HG02884 (cell line): ENCODE measurements around the gene GAREM1.
"Not testable (repeated sequence)": the region's sequence is repeated elsewhere in the genome, so short reads cannot be mapped to it uniquely, and the experiment has no call there.

Experiments
- ATAC-seq: cut with Tn5 transposase; IDR thresholded peaks from one replicate; pipeline ENCODE4 v1.9.1; 2021; ENCODE audit warnings: mild to moderate bottlenecking, moderate library complexity; ENCODE audit not compliant: unreplicated experiment

The GAREM1 gene

GRCh38 chr18:32298171-32298667 is 172.5 kb downstream of the GAREM1 start:
- no peak for ATAC-seq

DNA sequence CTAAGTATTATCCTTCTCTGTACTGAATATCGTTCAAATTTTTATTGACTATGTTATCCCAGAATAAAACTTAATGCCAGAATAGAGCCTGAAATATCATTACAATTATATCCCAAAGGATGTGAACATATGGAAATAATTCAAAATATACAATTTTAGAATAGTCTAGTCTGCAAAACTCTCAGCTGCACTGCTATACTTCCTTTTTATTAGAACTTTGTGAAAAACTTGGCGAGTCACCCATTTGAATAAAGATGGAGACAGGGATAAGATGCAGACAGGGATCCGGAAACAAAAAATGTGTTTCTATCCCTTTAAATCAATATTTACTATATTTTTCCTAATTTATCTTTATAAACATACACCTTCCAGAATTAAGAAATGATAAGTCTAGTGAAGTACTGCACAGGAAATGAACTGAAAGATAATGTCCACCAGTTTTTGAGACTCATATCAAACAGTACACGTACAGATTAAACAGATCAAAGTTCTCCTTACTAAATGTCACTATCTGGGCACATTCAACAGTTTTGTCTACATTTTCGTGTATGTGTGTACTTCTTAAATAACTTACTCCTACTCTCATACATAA is 173.0 kb downstream of the GAREM1 start:
- ATAC-seq, result no peak

DNA sequence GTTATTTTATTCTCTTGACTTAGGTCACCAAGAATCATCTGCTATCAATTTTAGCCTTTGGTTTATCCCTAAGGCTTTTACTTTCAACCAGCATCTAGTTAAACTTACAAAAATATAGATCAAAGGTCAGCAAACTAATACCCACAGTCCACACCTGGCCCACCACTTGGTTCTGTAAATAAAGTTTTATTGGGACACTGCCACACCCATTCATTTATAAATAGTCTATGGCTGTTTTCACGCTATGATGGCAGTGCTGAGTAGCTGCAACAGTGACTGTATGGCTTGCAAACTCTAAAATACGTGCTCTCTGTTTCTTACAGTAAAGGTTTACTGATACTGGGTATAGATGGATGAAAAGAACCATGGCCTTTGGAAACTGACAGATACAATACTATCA is 173.8 kb downstream of the GAREM1 start:
- no peak for ATAC-seq

GRCh38 chr18:32295604-32296003 is 175.1 kb downstream of the GAREM1 start:
- no peak for ATAC-seq

GRCh38 chr18:32293107-32293506 is 177.6 kb downstream of the GAREM1 start:
- no peak for ATAC-seq

GRCh38 chr18:32291623-32292022 is 179.1 kb downstream of the GAREM1 start:
- not testable (repeated sequence) for ATAC-seq

- no peak for ATAC-seq
Observed at GRCh38 chr18:32290810-32291209, 179.9 kb downstream of the GAREM1 start.

GRCh38 chr18:32289483-32290075 is 181.1 kb downstream of the GAREM1 start:
- ATAC-seq, result no peak

GRCh38 chr18:32287873-32288272 is 182.8 kb downstream of the GAREM1 start:
- no peak for ATAC-seq

DNA sequence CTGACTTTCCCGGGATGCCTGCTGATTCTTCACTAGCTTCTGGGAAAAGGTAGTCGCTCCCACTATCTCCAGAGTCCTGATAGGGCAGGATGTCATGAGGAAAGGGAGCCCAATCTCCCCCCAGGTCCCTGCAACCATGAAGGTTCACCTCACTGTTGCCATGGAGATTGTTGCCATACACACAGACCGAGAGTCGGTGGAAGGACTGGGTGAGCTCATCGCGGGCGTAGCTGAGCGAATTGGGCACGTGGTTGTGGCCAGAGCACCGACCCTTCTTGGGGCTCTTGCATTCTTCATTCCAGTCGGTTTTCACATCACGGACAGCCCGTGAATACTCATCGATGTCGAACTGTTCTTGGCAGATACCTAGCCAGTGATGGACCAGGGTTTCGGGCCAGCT is 183.4 kb downstream of the GAREM1 start:
- no peak for ATAC-seq

- no peak for ATAC-seq
Observed at GRCh38 chr18:32286749-32287148, 183.9 kb downstream of the GAREM1 start.

- ATAC-seq, result no peak
Observed at GRCh38 chr18:32284284-32284683, 186.4 kb downstream of the GAREM1 start.

- no peak for ATAC-seq
Observed at GRCh38 chr18:32280911-32281310, 189.8 kb downstream of the GAREM1 start.

GRCh38 chr18:32280188-32280783 is 190.4 kb downstream of the GAREM1 start:
- no peak for ATAC-seq

DNA sequence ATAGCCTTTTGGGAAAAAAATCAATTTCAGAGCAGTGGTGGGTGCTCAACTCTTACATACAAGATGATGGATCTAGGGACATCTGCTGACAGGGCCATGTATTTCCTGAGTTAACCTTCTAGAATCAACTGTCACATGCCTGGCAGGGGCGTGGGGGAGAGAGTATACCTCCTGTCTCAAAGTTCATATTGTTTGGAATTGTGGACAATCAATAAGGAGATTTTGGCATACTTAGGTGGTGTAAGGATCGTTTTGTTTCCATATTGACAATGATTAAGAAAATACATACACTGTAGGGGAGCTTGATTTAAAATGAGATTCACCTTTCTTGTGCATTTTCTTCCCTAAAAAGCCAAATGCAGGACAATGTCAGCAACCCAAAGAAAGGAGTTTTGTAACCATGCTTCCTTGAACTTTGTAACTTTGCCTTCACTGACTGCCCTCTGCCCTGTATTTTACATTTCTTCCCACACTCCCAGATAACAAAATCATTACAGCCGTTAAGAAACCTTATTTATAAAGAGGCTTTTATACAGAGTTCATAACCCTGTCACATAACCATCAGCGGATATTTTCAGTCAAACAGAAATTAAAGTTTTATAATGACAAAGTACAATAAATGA is 192.4 kb downstream of the GAREM1 start:
- ATAC-seq, result no peak

GRCh38 chr18:32277549-32277948 is 193.1 kb downstream of the GAREM1 start:
- ATAC-seq, result no peak

DNA sequence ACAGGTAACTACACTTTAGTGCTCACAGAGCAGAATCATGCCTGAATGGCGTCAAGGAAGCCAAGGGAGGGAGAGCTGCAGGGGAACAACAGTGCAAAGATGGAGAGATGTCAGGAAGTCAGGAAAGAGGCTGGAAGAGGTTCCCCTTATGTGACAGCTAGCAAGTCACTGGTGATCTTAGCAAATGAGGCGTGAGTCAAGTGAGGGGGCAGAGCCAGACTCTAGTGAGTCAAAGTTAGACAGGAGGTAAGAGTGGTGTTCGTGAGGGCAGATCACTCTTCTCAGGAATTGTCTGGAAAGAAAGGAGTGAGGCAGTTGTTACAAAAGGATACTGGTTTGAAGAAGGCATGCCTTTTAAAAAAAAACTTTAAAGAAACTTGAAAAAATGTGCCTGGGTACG is 193.8 kb downstream of the GAREM1 start:
- ATAC-seq, result no peak

DNA sequence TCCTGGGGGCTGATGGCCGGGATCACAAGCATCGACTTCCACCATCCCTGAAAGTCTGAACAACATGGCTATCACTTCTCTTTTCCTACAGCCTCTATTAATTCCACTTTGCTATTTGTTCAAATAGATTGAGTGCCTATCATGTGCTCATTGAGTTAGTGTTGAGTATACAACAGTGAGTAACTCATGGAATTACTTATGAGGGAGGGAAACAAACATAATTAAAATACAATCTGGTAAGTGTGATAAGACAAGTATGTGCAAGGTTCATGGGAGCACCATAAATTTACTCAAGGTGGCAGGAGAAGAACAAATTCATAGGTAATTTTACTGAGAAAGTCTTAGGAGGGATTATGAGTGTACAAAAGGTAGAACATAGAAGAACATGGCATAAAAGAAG is 194.4 kb downstream of the GAREM1 start:
- ATAC-seq, result no peak

DNA sequence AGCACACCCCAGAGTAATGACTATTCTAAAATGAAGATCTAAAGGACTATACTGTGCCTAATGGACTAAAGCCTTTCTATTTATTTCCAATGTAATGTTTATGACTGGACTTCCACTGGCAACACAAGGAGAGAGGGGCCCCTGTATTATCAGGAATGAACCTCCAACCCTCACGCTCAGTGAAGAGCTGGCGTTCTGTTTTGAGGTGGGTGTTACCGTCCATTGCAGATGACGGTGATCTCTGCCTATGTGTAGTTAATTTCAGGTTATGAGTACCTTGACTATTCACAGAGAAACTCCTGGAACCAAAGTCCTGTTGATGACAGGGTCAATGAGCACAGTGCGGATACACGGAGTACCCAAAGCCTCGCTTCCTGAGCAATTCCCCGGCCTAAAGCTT is 195.5 kb downstream of the GAREM1 start:
- no peak for ATAC-seq

DNA sequence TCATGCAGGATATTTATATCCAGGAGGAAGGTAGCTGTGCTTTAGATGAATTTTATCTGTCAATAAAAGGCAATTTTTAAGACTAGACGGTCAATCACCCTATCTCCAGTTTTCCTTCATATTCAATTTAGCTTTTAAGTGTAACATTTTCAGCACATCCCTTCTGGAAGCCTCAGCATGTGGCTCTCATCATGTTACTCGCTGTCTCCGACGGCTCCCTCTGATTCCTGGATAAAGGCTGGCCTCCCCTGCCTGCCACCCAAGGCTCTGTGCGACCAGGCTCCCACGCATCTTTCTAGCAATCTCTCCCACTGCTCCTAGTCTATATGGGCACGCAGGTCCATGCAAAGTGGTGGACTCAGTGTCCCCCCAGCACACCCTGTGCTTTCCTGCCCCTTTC is 196.4 kb downstream of the GAREM1 start:
- ATAC-seq, result no peak

DNA sequence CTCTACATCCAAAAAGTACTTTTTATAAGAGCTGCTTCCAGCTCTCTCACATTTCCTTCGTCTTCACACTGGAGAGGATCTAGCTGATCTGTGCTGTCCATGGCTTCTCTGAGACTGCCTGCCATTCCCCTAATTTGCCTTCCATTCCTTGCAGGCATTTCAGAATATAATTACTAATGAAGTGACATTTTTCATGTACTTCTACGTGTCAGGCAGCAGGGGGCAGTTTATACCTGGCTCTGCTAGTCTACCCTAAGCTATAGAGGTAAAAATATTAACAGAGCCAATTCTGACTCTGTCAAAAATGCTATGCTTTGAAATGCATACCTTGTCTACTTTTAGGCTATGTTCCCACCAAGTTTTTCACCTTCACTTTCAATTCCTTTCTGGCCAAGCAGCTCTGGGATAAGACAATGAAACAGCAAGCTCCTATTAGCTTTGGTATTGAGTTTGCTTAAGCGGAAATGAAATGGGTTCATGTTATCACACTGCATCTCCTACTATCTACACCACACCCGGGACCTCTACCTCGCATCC is 198.9 kb downstream of the GAREM1 start:
- peak; percentile 84 for ATAC-seq

GRCh38 chr18:32270341-32270740 is 200.3 kb downstream of the GAREM1 start:
- ATAC-seq, result no peak
